GM19468 (cell line): ENCODE measurements around the gene MKS1.

Experiments used
- ATAC-seq: cut with Tn5 transposase; IDR thresholded peaks from one replicate; pipeline ENCODE4 v1.9.1; 2021; ENCODE audit warnings: mild to moderate bottlenecking, moderate library complexity, moderate number of reproducible peaks; ENCODE audit not compliant: unreplicated experiment; ENCODE audit errors: extremely low read depth

The MKS1 gene

DNA sequence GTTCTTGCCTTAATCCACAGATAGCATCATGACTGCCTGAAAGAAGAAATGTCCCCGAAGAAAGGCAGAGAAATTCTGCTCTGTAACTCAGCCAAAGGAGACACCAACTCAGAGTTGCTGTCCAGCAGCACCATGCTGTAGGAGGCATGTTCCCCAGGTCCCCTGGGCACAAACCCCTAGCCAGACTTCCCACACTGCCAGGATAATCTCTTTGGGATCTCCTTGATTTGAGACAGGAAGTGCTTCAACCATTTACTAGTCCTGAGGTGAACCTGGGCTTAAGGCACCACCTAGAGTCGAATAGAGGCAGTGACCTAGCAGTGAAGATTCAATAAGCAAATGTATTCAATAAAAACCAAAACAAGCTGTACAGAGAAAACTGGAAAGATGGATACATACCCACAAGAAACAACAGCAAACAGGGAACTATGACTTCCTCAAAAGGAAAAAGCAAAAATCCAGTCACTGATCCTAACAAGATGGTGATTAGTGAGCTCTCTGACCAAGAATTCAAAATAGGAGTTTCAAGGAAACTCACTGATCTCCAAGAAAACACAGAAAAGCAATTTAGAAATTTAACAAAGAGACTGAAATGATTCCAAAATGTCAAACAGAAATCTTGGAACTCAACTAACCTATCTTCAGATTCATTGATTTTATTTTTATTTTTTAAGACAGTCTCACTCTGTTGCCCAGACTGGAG lies 46.5 kb downstream of the MKS1 start:
- no peak for ATAC-seq

DNA sequence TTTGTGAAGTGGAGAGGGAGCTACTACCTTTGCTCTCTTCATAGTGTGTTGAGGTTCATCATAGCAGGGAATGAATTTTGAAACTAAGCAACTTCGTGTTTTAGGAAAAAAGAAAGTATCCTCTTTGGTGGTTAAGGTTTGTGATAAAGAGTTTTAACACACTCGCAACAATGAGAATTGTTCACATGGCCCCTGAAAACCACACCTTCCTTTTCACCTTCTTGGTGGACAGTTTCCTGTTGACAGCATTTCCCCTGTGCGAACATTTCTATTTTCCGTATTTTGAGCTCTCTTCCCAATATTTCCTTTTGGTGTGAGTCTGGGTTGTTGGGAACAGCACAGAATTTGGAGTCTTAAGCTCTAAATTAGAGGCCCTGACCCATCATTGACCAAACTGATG lies 48.4 kb downstream of the MKS1 start:
- no peak for ATAC-seq

DNA sequence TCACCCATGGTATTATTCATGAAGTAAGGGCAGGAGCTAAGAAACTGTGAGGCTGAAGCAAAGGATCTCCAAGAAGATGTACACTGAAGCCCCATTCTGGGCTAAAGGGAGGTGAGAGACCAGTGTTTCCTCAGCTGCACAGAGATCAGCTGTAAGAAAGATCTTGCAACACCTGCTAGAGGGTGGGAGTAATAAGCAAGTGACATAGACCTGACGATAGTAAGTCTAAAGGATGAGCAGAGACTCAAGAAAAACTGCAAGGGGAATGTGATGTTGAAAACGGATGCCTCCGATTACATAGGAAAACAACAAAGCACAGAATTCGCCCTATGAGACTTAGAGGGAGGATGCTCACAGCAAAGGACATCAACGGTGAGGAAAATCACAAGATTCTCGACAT lies 52.4 kb downstream of the MKS1 start, which contains the start of gene OR4D2:
TSS of gene OR4D2 (plus strand) at position 301 of the 400 bp plus-strand sequence. CDS start 2,674 bp downstream, outside the sequence.
- no peak for ATAC-seq

DNA sequence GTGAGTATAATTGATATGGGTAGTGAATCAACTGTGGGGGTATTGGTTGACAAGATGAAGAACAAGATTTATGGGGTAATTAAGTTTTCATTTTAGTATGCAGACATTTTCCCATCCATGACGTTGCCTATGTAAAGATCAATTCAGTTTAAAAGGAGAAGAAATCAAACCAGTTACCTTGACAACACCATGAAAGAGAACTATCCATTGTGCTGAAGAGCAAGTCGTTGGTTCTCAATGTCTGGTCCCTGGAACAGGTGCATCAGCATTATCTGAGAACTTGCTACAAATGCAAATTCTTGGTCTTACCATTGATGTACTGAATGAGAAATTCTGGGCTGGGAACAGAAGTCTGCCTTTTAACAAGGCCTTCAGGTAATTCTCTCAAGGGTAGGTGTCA lies 53.1 kb downstream of the MKS1 start:
- no peak for ATAC-seq

DNA sequence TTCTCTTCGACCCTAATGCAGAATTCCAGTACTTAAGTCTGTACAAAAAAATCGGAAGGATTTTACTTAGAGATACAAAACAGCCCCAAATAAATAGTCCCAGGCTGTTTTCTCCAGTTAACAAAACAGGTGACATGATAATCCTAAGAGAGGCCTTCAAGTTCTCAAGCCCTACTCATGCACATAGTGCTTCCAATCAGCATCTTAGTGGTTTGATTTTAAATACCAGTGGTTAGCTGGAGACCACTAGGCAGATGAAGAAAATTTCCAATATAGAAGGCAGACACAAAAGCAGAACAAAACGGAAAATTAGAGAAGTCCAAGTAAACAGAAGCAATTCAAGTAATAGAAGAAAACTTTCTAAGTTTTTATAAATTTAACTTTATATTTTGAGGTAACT lies 57.5 kb downstream of the MKS1 start:
- ATAC-seq = no peak

DNA sequence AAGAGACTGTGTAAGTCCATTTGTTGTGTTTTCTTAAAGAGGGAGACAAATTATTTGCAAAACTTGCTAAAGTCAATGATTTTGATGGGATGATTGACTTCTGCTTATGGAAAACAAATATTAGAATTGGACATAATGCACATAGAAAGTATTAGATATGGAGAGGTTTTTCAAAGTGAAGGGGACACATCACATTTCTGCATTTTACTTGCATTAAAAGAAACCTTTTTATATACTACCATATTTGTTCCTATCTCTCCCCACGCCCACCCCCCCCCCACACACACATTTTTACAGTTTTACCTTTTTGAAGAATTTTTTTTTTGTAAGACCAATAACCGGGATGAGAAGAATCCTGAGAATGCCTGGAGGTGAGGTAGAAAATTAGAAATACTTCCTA lies 60.9 kb downstream of the MKS1 start:
- ATAC-seq = no peak

DNA sequence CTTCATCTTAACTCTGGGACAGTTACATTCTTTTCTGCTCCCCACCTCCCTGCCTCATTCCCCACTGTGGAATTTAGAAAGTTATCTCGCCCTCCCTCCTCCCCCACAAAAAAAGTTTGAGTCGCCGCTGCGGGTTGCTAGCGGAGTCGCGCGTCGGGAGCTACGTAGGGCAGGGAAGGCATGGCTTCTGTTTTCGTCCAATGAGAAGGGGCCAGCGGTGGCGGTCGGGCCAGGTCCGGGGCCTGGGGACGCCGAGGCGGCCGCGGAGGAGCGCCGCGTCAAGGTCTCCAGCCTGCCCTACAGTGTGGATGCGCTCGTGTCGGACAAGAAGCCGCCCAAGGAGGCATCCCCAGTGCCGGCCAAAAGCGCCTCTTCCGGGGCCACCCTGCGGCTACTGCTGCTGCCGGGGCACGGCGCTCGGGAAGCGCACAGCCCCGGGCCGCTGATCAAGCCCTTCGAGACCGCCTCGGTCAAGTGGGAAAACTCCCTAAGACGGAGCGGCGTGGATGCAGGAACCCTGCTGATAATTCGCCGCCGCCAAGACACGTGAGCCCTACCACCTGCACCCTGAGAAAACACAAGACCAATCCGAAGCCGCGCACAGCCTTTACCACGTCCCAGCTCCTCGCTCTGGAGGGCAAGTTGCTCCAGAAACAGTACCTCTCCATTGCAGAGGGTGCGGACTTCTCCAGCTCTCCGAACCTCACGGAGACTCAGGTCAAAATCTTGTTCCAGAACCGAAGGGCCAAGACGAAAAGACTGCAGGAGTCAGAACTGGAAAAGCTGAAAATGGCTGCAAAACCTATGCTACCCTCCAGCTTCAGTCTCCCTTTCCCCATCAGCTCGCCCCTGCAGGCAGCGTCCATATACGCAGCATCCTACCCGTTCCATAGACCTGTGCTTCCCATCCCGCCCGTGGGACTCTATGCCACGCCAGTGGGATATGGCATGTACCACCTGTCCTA lies 61.9 kb downstream of the MKS1 start:
- no peak for ATAC-seq
